ENCODE data around the gene SPRR1B.
A peak's percentile ranks its signal among the peaks of the same experiment; 100 is the strongest.

SPRR1B gene

GRCh38 chr1:153058826-153059784 lies 28.1 kb downstream of the SPRR1B start:
- no peak overlapping the region for H3K27ac ChIP-seq (ENCODE audit: low read length, poor library complexity, severe bottlenecking)
- no peak overlapping the region for H4K91ac ChIP-seq (ENCODE audit: low read length)
- no peak overlapping the region for H3K4me2 ChIP-seq (ENCODE audit: low read length, poor library complexity, severe bottlenecking)
- no peaks in the 10 kb centered on the region for H3K79me1 ChIP-seq (replicated peaks; ENCODE audit: low read length, poor library complexity, severe bottlenecking)
- peak overlapping the region; percentile 23 for H2AFZ ChIP-seq (ENCODE audit: low read depth, low read length)
- H2BK120ac ChIP-seq (ENCODE audit: low read depth, low read length), result no peak overlapping the region
- DNase-seq, result no peak
- no peak overlapping the region for H2BK12ac ChIP-seq (ENCODE audit: low read length in 2 of 2)
- H4K8ac ChIP-seq (ENCODE audit: low read length), result no peak overlapping the region
- no peak overlapping the region for H3K4me3 ChIP-seq (ENCODE audit: insufficient read depth in 1 of 2, low read depth in 1 of 2, low read length in 2 of 2)
- H3K4ac ChIP-seq (ENCODE audit: low read depth in 1 of 2, low read length in 2 of 2), result no peak overlapping the region
- H3K9ac ChIP-seq (ENCODE audit: low read length), result no peak overlapping the region
- no peak overlapping the region for H2BK15ac ChIP-seq (ENCODE audit: low read depth, poor library complexity, severe bottlenecking)
- H3K14ac ChIP-seq (ENCODE audit: low read length in 2 of 2), result no peak overlapping the region
- no peak overlapping the region for H2BK5ac ChIP-seq (ENCODE audit: low read depth, low read length, poor library complexity, severe bottlenecking)
- no peak overlapping the region for H3K23ac ChIP-seq (ENCODE audit: low read length in 2 of 2)
- no peak overlapping the region for H2AK5ac ChIP-seq (ENCODE audit: low read length, severe bottlenecking)
- H3K27me3 ChIP-seq (ENCODE audit: control insufficient read depth in 1 of 2, insufficient read depth in 1 of 2, low read length in 2 of 2), result peaks cover 0 to 8% of the 10 kb centered on the region in 2 experiments
- no peaks in the 10 kb centered on the region for H3K36me3 ChIP-seq (ENCODE audit: control insufficient read depth in 1 of 2, insufficient read depth in 2 of 2, low read depth in 1 of 2, low read length in 2 of 2)
- WGBS, result 83% methylated on average over 5 of the region's 6 CpGs
- H3K9me3 ChIP-seq (ENCODE audit: control insufficient read depth, low read length), result no peaks in the 10 kb centered on the region
- no peak overlapping the region for H3K18ac ChIP-seq (ENCODE audit: low read depth in 1 of 2, low read length in 2 of 2)
- H3K4me1 ChIP-seq (ENCODE audit: control insufficient read depth, insufficient read depth, low read depth, low read length), result no peaks in the 10 kb centered on the region

- Histone ChIP-seq H3K79me1 (replicated peaks; ENCODE audit: low read length, poor library complexity, severe bottlenecking) (no peaks in the 10 kb centered on the region), H3K4me1 (ENCODE audit: control insufficient read depth, insufficient read depth, low read depth, low read length) (no peaks in the 10 kb centered on the region), H3K9ac (ENCODE audit: low read length) (no peak overlapping the region), H2BK12ac (ENCODE audit: low read length in 2 of 2) (no peak overlapping the region), H3K36me3 (ENCODE audit: control insufficient read depth in 1 of 2, insufficient read depth in 2 of 2, low read depth in 1 of 2, low read length in 2 of 2) (no peaks in the 10 kb centered on the region), H2BK5ac (ENCODE audit: low read depth, low read length, poor library complexity, severe bottlenecking) (no peak overlapping the region), H3K14ac (ENCODE audit: low read length in 2 of 2) (no peak overlapping the region), H3K4ac (ENCODE audit: low read depth in 1 of 2, low read length in 2 of 2) (no peak overlapping the region), H3K23ac (ENCODE audit: low read length in 2 of 2) (no peak overlapping the region), H3K4me2 (ENCODE audit: low read length, poor library complexity, severe bottlenecking) (no peak overlapping the region), H2AFZ (ENCODE audit: low read depth, low read length) (no peak overlapping the region), H2BK15ac (ENCODE audit: low read depth, poor library complexity, severe bottlenecking) (no peak overlapping the region), H2BK120ac (ENCODE audit: low read depth, low read length) (no peak overlapping the region), H3K4me3 (ENCODE audit: insufficient read depth in 1 of 2, low read depth in 1 of 2, low read length in 2 of 2) (no peak overlapping the region), H4K8ac (ENCODE audit: low read length) (no peak overlapping the region), H3K9me3 (ENCODE audit: control insufficient read depth, low read length) (no peaks in the 10 kb centered on the region), H3K18ac (ENCODE audit: low read depth in 1 of 2, low read length in 2 of 2) (no peak overlapping the region), H4K91ac (ENCODE audit: low read length) (no peak overlapping the region), H3K27me3 (ENCODE audit: control insufficient read depth in 1 of 2, insufficient read depth in 1 of 2, low read length in 2 of 2) (no peaks in the 10 kb centered on the region), H3K27ac (ENCODE audit: low read length, poor library complexity, severe bottlenecking) (no peak overlapping the region), H2AK5ac (ENCODE audit: low read length, severe bottlenecking) (no peak overlapping the region)
- WGBS, result 17% methylated on average over 1 of the region's 2 CpGs
- no peak for DNase-seq
Measured at GRCh38 chr1:153070243-153070642, 39.2 kb downstream of the SPRR1B start.

DNA sequence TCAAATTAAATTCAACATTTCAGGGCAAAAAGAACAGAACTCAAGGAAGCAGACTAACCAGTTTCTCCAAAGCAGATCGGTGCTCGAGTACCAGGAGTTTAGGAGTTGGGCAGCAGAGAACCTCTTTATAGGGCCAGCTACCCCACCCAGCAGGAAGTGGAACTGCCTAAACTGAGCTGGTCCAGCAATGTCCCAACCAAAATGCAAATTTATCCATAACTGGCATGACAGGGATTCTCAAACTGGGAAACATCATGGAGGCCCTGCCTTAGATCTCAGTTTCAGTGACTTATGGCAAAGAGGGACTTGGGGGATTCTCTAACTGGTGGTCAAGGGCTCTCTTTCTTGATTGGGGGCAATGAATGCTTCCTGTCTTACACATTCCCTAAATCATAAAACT lies 40.5 kb downstream of the SPRR1B start, which contains the start of gene SPRR2B:
SPRR2B (minus strand) TSS at position 101 of the 400 bp plus-strand sequence. CDS start 772 bp downstream, outside the sequence.
- H4K8ac ChIP-seq (ENCODE audit: low read length), result no peak within 1 kb of the TSS
- H3K4me1 ChIP-seq (ENCODE audit: control insufficient read depth, insufficient read depth, low read depth, low read length), result no peaks in the 10 kb centered on the region
- H3K4me3 ChIP-seq (ENCODE audit: insufficient read depth in 1 of 2, low read depth in 1 of 2, low read length in 2 of 2), result no peak within 1 kb of the TSS
- H3K4me2 ChIP-seq (ENCODE audit: low read length, poor library complexity, severe bottlenecking), result no peak within 1 kb of the TSS
- H3K27ac ChIP-seq (ENCODE audit: low read length, poor library complexity, severe bottlenecking), result no peak within 1 kb of the TSS
- no peak within 1 kb of the TSS for H2BK120ac ChIP-seq (ENCODE audit: low read depth, low read length)
- H3K9ac ChIP-seq (ENCODE audit: low read length), result no peak within 1 kb of the TSS
- DNase-seq, result no peak
- H3K27me3 ChIP-seq (ENCODE audit: control insufficient read depth in 1 of 2, insufficient read depth in 1 of 2, low read length in 2 of 2), result no peaks in the 10 kb centered on the region
- H2AK5ac ChIP-seq (ENCODE audit: low read length, severe bottlenecking), result no peak within 1 kb of the TSS
- H2BK12ac ChIP-seq (ENCODE audit: low read length in 2 of 2), result no peak within 1 kb of the TSS
- no peak within 1 kb of the TSS for H3K23ac ChIP-seq (ENCODE audit: low read length in 2 of 2)
- no peaks in the 10 kb centered on the region for H3K36me3 ChIP-seq (ENCODE audit: control insufficient read depth in 1 of 2, insufficient read depth in 2 of 2, low read depth in 1 of 2, low read length in 2 of 2)
- no peak within 1 kb of the TSS for H4K91ac ChIP-seq (ENCODE audit: low read length)
- H3K18ac ChIP-seq (ENCODE audit: low read depth in 1 of 2, low read length in 2 of 2), result no peak within 1 kb of the TSS
- WGBS, result 20% methylated on average over 2 of the region's 2 CpGs
- H2AFZ ChIP-seq (ENCODE audit: low read depth, low read length), result no peak within 1 kb of the TSS
- H3K14ac ChIP-seq (ENCODE audit: low read length in 2 of 2), result no peak within 1 kb of the TSS
- no peak within 1 kb of the TSS for H3K4ac ChIP-seq (ENCODE audit: low read depth in 1 of 2, low read length in 2 of 2)
- H3K79me1 ChIP-seq (replicated peaks; ENCODE audit: low read length, poor library complexity, severe bottlenecking), result no peaks in the 10 kb centered on the region
- no peak within 1 kb of the TSS for H2BK5ac ChIP-seq (ENCODE audit: low read depth, low read length, poor library complexity, severe bottlenecking)
- H3K9me3 ChIP-seq (ENCODE audit: control insufficient read depth, low read length), result no peaks in the 10 kb centered on the region
- H2BK15ac ChIP-seq (ENCODE audit: low read depth, poor library complexity, severe bottlenecking), result no peak within 1 kb of the TSS

DNA sequence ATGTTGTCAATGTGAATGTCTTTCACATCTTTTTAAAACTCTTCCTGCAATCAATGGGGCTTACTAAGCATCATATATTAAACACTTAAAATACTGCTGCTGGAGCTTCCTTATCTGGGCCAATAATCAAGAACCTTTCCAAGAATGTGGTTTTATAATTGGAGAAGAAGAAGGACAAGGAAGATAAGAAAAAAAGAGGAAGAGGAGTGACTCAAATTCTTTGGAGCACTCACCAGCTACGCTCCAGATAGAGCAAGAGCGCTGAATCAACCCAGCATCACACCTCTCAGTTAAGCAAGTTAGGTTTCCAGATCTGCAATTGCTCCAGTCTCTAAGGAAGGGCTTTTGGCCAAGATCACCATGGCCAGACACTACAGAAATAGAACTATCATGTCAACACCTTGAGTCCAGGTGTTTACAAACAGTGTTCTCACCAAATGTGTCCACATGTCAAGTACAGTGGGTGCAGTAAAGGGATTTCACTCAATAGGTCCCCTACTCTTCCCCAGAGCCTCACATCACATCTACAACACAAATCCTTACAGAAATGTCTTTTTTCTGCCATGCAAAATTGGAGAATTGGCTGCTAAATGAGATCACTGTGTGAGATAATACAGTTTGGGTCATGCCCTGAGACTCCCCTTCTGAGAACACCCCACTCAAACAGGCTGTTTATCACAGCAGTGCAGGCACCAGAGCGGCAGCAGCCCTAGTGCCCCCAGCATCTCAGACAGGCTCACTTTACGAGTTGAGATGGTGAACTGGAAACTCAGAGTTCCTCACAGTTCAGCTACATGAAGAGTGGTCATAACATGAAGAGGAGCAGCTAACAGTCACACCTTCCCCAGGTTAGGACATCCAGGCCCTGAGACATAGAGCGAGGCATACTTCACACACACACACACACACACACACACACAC lies 42.1 kb downstream of the SPRR1B start:
- Histone ChIP-seq H3K27me3 (ENCODE audit: control insufficient read depth in 1 of 2, insufficient read depth in 1 of 2, low read length in 2 of 2) (no peaks in the 10 kb centered on the region), H3K36me3 (ENCODE audit: control insufficient read depth in 1 of 2, insufficient read depth in 2 of 2, low read depth in 1 of 2, low read length in 2 of 2) (no peaks in the 10 kb centered on the region), H2BK5ac (ENCODE audit: low read depth, low read length, poor library complexity, severe bottlenecking) (no peak overlapping the region), H3K18ac (ENCODE audit: low read depth in 1 of 2, low read length in 2 of 2) (no peak overlapping the region), H3K4me3 (ENCODE audit: insufficient read depth in 1 of 2, low read depth in 1 of 2, low read length in 2 of 2) (no peak overlapping the region), H2BK120ac (ENCODE audit: low read depth, low read length) (no peak overlapping the region), H3K9me3 (ENCODE audit: control insufficient read depth, low read length) (no peaks in the 10 kb centered on the region), H4K91ac (ENCODE audit: low read length) (no peak overlapping the region), H2AK5ac (ENCODE audit: low read length, severe bottlenecking) (no peak overlapping the region), H3K4ac (ENCODE audit: low read depth in 1 of 2, low read length in 2 of 2) (no peak overlapping the region), H3K14ac (ENCODE audit: low read length in 2 of 2) (no peak overlapping the region), H3K23ac (ENCODE audit: low read length in 2 of 2) (no peak overlapping the region), H3K79me1 (replicated peaks; ENCODE audit: low read length, poor library complexity, severe bottlenecking) (no peaks in the 10 kb centered on the region), H2BK12ac (ENCODE audit: low read length in 2 of 2) (no peak overlapping the region), H2BK15ac (ENCODE audit: low read depth, poor library complexity, severe bottlenecking) (no peak overlapping the region), H2AFZ (ENCODE audit: low read depth, low read length) (no peak overlapping the region), H4K8ac (ENCODE audit: low read length) (no peak overlapping the region), H3K4me1 (ENCODE audit: control insufficient read depth, insufficient read depth, low read depth, low read length) (no peaks in the 10 kb centered on the region), H3K27ac (ENCODE audit: low read length, poor library complexity, severe bottlenecking) (no peak overlapping the region), H3K9ac (ENCODE audit: low read length) (no peak overlapping the region), H3K4me2 (ENCODE audit: low read length, poor library complexity, severe bottlenecking) (no peak overlapping the region)
- 38% methylated on average over 3 of the region's 5 CpGs for WGBS
- no peak for DNase-seq
